GM18867 (cell line): Measurements from ENCODE around the gene FAM236A.
"Not testable (repeated sequence)": the region's sequence is repeated elsewhere in the genome, so short reads cannot be mapped to it uniquely, and the experiment has no call there.

Experiments
- ATAC-seq: cut with Tn5 transposase; IDR thresholded peaks from one replicate; pipeline ENCODE4 v1.9.1; 2021; ENCODE audit warnings: mild to moderate bottlenecking, moderate library complexity; ENCODE audit not compliant: unreplicated experiment

FAM236A gene

GRCh38 chrX:72937906-72938305 lies at the start of gene FAM236A:
TSS of gene FAM236A (plus strand) at chrX:72938206. CDS start at chrX:72938263, 57 bp downstream.
- not testable (repeated sequence) for ATAC-seq

GRCh38 chrX:72889740-72890139 lies 48.3 kb upstream of the FAM236A start:
- not testable (repeated sequence) for ATAC-seq

- ATAC-seq, result not testable (repeated sequence)
Measured at GRCh38 chrX:72912315-72912714, 25.7 kb upstream of the FAM236A start, which contains the start of gene FAM236C. TSS of gene FAM236C (plus strand) at chrX:72912615. CDS start at chrX:72912715, 100 bp downstream.

GRCh38 chrX:72916096-72916495 lies 21.9 kb upstream of the FAM236A start:
- not testable (repeated sequence) for ATAC-seq

- ATAC-seq, result not testable (repeated sequence)
Measured at GRCh38 chrX:72932283-72932682, 5.7 kb upstream of the FAM236A start.

- not testable (repeated sequence) for ATAC-seq
Measured at GRCh38 chrX:72936455-72936854, 1.6 kb upstream of the FAM236A start.

- ATAC-seq, result not testable (repeated sequence)
Measured at GRCh38 chrX:72936882-72937455, 1.0 kb upstream of the FAM236A start.

GRCh38 chrX:72942272-72942671 lies 4.3 kb downstream of the FAM236A start:
- not testable (repeated sequence) for ATAC-seq

- ATAC-seq, result peak; percentile 77
Measured at GRCh38 chrX:72943035-72943818, 5.2 kb downstream of the FAM236A start.

GRCh38 chrX:72943819-72944169 lies 5.8 kb downstream of the FAM236A start, which contains the start of gene DMRTC1:
TSS of gene DMRTC1 (minus strand) at chrX:72943837. CDS start at chrX:72875694, 68,143 bp downstream.
- ATAC-seq, result peak; percentile 90

- not testable (repeated sequence) for ATAC-seq
Measured at GRCh38 chrX:72959971-72960370, 22.0 kb downstream of the FAM236A start.

GRCh38 chrX:72971859-72972258 lies 33.9 kb downstream of the FAM236A start:
- not testable (repeated sequence) for ATAC-seq

GRCh38 chrX:72974885-72975284 lies 36.9 kb downstream of the FAM236A start:
- not testable (repeated sequence) for ATAC-seq

- ATAC-seq, result not testable (repeated sequence)
Measured at GRCh38 chrX:72980894-72981469, 43.0 kb downstream of the FAM236A start.
